Raji (cell line): ENCODE results near the gene TMEM132D.

Experiments
- POLR2A ChIP-seq: IDR thresholded peaks from 2 replicates; pipeline ENCODE4 v1.6.1; 2011; ENCODE audit warnings: low read depth, low read length, control low read depth; ENCODE audit not compliant: insufficient read depth

Gene TMEM132D

DNA sequence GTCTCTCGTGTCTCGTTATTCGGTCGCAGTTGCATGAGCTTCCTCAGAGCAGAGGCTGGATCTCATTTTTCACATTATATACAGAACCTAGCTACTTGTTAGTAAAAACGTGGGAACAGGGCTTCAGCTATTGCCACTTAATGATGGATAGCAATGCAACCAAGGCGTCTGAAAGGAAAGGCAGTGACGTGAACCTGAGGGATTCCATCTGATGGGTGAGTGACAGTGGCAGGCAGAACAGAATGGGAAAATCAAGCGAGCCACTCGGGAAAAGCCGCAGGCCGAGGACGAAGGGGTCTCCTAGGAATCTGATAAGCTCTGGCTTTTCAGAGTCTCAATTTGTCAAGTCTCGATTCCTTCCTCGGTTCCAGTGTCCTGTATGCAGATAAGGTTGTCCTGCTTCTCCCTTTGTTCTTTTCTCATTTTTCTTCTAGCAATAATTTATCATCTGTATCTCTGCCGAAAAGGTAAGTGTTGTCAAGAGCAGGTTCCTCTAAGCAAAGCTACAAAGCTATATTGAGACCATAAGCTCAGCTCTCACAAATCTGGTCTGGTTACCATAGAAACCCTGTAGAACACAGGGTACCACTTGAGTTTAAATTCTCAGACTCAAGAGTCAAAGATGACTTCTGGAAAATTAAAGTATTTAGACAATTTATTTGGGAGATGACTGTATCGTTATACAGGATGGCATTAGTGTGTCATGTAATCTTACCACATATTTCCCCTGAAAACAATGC, 633.9 kb downstream of the TMEM132D start:
- TF ChIP-seq POLR2A, result no peak

DNA sequence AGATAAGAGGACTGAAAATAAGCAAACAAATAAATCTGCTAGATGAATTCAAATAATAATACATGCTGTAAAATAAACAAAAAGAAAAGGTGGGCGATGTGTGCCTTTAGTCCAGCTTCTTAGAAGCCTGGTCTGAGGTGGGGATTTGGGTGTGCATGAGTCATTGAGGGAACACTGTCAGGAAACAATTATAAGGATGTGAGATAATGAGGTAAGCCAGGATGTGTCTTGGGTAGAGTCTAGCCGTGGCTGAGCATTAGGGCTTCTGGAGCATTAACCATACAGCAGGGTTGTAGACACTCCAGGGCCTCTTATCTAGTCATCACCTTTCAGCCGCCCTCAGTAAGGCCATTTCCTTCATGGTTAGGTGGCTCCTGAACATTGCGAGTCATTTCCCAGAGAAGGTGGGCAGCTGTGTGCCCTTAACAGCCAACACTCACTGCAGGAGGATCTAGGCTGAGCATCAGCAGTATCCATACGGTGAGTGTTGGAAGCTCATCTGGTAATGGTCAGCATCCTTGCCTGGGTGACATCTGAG, 645.0 kb downstream of the TMEM132D start:
- TF ChIP-seq POLR2A, result no peak

DNA sequence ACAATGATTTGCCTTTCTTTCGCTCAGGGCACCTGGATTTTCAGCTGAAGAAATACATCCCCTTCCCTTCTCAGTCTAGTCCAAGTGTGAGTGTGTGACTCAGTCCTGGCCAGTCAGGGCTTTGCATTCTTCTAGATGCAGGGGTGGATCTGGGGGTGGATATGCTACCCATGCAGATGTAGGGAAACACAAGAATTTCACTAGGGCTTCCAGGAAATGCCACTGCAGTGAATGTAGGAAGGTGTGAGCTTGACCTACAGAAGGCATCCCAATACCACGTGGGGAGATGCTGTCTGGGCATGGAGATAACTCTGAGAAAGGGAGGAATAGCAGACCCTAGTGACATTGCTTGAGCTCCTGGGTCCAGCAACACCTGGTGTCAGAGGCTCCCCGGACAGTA, 646.3 kb downstream of the TMEM132D start:
- TF ChIP-seq POLR2A, result no peak

DNA sequence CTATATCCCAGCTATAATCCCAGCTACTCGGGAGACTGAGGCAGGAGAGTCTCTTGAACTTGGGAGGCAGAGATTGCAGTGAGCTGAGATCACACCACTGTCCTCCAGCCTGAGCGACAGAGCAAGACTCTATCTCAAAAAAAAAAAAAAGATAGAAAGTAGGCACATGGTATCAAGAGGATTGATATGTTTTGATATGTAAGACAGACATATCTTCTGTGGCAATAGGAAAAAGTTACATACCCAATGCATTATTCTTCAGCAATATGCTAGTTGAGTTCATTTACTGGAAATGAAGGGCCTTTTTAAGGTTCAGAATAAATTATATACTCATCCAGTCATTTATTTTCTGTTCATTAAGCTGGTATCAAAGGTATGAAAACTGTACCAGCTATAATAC, 657.2 kb downstream of the TMEM132D start:
- TF ChIP-seq POLR2A, result no peak

DNA sequence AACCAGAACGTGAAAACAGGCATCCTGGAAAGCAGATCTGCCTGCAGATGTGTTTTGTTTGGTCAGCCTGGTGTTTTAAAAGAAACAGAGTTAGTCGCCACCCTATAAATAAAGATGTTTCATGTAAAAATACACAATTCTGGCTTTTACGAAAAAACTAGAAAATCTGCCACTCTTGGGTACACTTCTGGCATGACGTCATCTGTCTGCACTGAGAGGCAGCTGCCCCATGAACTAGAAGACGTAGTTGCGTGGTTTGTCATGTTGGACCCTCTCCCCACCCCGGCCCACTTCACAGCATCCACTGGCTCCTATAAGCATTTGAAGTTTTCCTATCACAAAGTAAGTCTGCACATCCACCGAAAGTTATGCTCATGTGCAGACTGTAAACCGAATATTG, 658.1 kb downstream of the TMEM132D start:
- TF ChIP-seq POLR2A, result no peak

DNA sequence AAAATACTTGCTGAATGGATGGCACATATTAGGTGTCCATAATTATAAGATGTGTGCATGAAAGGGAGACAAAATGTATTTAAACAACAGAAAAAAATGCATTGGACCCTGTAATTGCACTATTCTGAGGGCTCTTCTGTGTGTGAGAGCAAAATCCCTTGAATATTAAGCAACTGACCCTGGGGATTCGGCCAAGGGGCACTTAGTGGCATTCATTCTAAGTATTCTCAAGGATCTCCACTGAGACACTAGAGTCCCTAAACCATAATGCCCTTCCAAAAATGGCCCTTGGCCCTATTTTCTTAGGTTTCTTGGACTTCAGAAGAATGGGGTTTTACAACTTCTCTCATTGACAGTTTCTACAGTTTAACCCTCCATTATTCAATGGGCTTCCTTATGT, 662.0 kb downstream of the TMEM132D start:
- TF ChIP-seq POLR2A, result no peak

DNA sequence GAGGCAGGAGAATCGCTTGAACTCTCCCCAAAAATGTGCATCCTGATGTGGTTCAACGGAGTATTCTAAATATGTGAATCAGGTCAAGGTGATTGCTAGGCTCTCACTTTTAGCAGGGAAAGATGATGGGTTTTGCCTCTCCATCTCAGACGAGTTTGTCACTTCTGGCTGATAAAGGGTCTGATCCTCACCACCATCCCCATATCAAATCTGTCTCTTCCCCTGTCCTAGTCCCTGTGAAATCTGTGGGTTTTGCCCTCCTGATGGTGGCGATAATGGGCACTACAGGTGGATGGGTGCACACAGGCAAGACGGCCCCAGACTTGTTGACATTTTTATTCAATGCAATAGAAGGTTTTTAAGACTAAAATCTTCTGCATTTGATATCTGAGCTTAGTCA, 665.9 kb downstream of the TMEM132D start:
- no peak for TF ChIP-seq POLR2A

DNA sequence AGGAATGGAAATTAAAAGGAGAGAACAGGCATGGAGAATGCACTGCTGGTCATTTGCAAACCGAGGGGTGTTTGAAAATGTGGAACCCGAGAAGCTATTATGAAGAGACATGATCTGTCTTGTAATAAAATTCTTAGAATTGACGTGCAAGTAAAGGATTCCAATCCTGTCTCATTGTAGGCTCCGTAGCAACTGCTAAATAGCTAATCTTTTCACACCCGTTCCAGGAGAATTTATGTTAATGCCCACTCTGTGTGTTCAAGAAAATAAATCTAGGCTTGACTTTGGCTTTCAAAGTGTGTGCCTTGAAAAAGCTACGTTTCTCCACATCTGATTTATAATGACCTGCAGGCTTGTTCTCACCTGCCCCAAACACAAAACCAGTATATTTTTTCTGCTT, 669.6 kb downstream of the TMEM132D start:
- no peak for TF ChIP-seq POLR2A

DNA sequence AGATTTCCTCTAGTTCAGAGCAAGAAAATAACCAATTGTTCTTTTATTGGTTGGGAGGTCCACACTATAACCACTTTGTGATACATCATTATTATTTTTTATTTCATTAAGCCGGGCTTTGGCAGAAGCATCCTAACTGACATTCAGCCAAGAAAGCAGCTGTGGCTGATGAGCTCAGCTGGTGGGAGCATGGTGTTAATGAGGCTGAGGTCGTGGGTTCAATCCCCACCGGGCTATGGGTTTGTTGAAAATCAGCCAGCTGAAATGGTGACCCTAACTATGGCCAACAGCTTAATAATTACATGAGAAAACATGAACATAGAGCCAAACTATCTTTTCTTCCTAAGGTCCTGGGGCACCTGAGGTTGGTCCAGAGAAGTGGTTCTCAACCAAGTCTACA, 672.3 kb downstream of the TMEM132D start:
- no peak for TF ChIP-seq POLR2A

DNA sequence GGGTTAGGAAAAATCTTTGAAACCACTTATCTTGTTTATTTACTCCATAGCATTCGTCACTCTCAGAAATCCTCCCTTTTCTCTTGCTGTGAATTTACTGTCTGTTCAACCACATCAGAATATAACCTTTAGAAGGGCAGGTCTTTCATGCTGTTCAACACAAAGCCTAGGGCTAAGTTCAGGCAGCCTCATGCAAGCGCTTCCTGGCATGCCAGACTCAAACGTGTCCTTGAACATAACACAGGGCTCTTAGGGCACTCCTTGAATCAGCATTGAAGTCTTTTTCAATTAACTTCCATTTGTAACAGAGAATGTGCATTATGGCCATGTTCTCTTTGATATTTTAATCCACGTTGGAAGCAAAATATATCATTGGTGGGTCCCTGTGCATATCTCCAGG, 672.8 kb downstream of the TMEM132D start:
- no peak for TF ChIP-seq POLR2A

DNA sequence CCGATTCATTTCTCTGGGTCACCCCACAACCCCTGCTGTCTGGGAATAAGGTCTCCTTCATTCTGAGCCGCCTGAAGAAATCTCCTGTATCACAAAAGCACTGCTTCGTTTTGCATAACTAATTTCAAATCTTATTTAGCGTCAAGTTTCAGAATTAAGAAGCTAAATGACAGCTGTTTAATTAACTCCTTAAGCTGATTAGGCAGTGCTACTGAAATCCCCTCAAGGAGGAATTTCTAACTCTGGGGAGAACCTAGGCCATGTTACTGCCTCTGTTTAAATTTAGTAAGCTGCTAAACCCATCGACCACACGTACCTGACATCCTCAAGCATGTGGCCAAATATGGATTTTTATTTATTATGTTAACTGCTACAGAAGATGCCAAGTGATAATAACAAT, 677.0 kb downstream of the TMEM132D start:
- TF ChIP-seq POLR2A, result no peak

DNA sequence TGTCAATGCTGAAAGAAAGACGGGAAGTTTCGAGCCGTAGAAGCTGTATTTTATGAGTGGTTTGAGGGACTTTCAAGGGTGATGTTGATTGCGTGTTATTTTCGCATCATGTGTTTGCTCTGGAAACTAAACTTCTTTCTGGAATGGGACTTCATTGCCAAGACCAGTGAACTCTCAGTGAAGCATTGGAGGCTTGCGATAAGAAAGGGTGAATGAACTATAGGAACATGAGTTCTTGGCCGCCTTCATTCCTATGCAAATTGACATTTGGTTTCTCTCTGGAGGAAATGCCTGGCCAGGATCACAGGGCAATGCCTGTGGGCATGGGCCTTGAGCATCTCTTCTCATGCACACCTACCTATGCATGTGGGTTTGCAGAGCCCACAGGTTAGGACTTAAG, 677.8 kb downstream of the TMEM132D start:
- no peak for TF ChIP-seq POLR2A

DNA sequence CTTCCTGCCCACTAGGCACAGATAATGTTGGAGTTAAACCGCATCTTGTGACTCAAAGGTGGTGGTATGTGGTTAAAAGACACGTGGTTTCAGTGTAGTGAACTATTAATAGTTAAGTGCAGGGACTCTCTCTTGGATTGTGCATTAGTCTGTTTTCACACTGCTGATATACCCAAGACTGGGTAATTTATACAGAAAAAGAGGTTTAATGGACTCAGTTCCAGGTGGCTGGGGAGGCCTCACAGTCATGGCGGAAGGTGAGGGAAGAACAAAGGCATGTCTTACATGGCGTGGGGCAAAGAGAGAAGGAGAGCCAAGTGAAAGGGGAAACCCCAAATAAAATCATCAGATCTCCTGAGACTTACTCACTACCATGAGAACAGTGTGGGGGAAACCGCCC, 688.3 kb downstream of the TMEM132D start:
- TF ChIP-seq POLR2A, result no peak

DNA sequence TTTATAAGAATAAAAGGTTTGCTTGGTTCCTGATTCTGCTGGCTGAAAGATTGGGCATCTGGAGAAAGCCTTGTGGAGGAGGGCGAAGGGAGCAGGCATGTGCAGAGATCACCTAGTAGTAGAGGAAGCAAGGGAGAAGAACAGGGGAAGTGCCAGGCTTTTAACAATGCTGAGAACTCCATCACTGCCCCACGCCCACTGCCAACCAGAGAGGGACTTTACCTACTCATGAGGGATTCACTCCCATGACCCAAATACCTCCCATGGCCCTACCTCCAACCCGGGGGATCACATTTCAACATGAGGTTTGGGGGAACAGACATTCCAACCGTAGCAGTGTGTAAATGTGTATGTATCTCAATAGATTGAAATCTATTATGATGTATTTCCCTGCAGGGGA, 690.3 kb downstream of the TMEM132D start:
- no peak for TF ChIP-seq POLR2A

DNA sequence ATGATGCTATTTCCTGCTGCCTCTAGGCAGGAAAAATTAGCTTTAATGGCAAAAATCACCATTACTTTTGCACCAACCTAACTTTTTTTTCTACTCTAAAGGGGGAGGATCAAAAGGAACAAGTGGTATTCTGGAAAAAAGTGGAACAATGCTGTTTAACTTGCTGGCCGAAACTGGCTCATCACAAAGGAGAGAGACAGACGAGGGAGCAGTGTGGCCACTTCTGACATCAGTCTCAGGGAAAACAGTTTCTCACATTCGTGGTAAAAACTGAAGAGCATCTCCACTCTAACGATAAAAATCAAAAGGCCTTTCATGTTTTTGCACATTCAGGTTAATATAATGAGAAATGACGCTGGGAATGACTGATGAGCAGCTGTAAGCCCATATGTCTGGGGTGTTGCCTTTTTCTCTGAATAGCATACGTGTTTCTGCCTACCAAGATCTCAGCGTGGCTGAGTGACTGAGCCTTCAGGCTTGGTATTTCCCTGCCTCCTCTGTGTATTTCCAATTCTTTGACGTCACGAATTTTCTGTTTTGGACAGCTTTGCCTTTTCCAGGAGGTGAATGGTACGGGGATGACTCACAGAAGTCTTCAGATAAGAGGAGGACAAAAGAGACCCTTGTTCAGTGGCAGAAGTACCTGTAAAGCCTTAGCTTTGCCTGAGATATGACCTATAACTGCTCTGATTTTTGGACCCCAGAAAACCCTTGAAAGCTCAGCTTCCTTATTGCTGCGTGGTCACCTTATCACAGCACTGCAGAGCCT, 691.8 kb downstream of the TMEM132D start:
- TF ChIP-seq POLR2A, result no peak

DNA sequence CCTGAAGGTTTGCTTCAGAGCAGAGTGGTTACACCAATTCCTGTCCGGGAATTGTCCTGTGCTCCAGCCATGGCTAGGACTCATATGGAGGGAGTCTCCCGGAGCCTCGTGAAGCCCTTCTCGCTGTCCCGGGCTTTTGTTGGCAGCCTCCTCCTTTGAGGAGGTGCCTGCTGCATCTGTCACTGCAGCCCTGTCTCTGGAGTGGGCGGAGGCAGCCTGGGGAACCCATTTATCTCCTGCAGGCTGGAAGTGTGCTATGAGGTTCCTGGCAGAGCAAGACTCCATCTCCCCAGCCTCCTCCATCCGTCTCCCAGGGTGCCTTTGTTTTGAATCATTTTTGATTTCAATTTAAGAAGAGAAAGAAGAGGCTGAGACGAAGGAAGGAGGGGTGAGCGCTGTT, 695.3 kb downstream of the TMEM132D start:
- no peak for TF ChIP-seq POLR2A

DNA sequence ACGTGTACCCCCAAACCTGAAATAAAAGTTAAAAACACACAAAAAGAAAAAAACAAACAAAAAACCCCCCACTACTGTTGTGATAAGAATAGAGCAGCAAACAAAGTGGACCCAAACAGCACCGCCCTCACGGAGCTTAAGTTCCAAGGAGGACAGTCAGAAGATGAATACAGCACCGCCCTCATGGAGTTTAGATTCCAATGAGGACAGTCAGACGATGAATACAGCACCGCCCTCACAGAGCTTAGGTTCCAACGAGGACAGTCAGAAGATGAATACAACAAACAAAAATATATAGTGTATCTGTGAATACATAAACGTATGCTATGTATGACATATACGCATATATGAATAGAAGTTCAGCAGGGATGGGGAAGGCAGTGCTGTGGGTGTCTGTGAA, 696.7 kb downstream of the TMEM132D start:
- TF ChIP-seq POLR2A, result no peak

DNA sequence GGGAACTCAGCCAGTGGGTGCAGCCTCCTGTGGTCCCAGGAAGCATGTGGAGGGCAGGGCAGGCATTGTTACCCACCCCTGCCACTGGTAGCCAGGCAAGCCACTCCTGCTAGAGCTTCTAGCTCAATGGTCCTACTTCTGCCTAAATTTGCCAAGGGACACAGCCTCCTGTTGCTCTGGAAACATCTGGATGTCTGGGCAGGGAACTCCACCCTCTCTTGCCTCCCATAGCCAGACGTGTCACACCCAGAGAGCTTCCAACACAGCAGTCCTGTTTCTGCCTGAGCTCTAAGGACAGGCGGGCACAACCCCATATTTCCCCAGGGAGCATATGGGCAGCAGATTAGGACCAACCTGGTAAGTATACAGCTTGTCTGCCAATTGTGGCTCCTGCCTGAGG, 700.4 kb downstream of the TMEM132D start:
- TF ChIP-seq POLR2A, result no peak
